NCI-H748 (cell line): Measurements from ENCODE around the gene SLC35A3.
A peak's percentile ranks its signal among the peaks of the same experiment; 100 is the strongest.
"Not testable (repeated sequence)": the region's sequence is repeated elsewhere in the genome, so short reads cannot be mapped to it uniquely, and the experiment has no call there.

Experiments
- DNase-seq: peaks from one replicate; lab custom pipeline; 2025; ENCODE audit not compliant: unreplicated experiment; lab: John Stamatoyannopoulos, UW

Gene SLC35A3

GRCh38 chr1:100028765-100029164 lies 59.0 kb downstream of the SLC35A3 start:
- no peak for DNase-seq

GRCh38 chr1:100034470-100034869 lies 64.7 kb downstream of the SLC35A3 start:
- peak; percentile 49 for DNase-seq

GRCh38 chr1:100035214-100035613 lies 65.4 kb downstream of the SLC35A3 start:
- no peak for DNase-seq

GRCh38 chr1:100036718-100037655 lies 67.2 kb downstream of the SLC35A3 start:
- peak; percentile 51 for DNase-seq

- no peak for DNase-seq
These were observed 67.8 kb downstream of the SLC35A3 start for GRCh38 chr1:100037656-100037926.

- peak; percentile 92 for DNase-seq
These were observed 68.3 kb downstream of the SLC35A3 start for GRCh38 chr1:100037927-100038659.

GRCh38 chr1:100038660-100039287 lies 69.0 kb downstream of the SLC35A3 start:
- DNase-seq: peak; percentile 74

GRCh38 chr1:100039591-100039990 lies 69.8 kb downstream of the SLC35A3 start:
- no peak for DNase-seq

- DNase-seq: no peak
These were observed 75.4 kb downstream of the SLC35A3 start for GRCh38 chr1:100045206-100045605.

GRCh38 chr1:100047235-100047708 lies 77.5 kb downstream of the SLC35A3 start:
- not testable (repeated sequence) for DNase-seq

GRCh38 chr1:100050139-100050538 lies 80.3 kb downstream of the SLC35A3 start:
- DNase-seq: no peak

GRCh38 chr1:100051401-100051800 lies 81.6 kb downstream of the SLC35A3 start:
- no peak for DNase-seq

GRCh38 chr1:100051893-100052292 lies 82.1 kb downstream of the SLC35A3 start:
- no peak for DNase-seq

- no peak for DNase-seq
These were observed 83.3 kb downstream of the SLC35A3 start for GRCh38 chr1:100053119-100053518.

GRCh38 chr1:100053727-100054126 lies 83.9 kb downstream of the SLC35A3 start:
- DNase-seq: no peak

GRCh38 chr1:100061681-100062080 lies 91.9 kb downstream of the SLC35A3 start:
- no peak for DNase-seq

- DNase-seq: no peak
These were observed 95.6 kb downstream of the SLC35A3 start for GRCh38 chr1:100065183-100065968.

- DNase-seq: no peak
These were observed 96.1 kb downstream of the SLC35A3 start for GRCh38 chr1:100065969-100066227.

GRCh38 chr1:100070201-100070939 lies 100.6 kb downstream of the SLC35A3 start:
- DNase-seq: no peak

GRCh38 chr1:100073531-100073930 lies 103.7 kb downstream of the SLC35A3 start:
- no peak for DNase-seq
